Fibroblast of lung (primary cell): ENCODE results near the gene SMLR1.

Experiments
- EZH2 ChIP-seq: IDR thresholded peaks from 2 replicates; pipeline ENCODE4 v1.5.1; 2012; ENCODE audit warnings: low read length, control low read depth, mild to moderate bottlenecking; ENCODE audit errors: missing control alignments
- TF ChIP-seq, protein P1 (sequence below), 2 donors: IDR thresholded peaks in 1 of 2; conservative IDR thresholded peaks in 1 of 2; 1 replicate in 1 of 2; 2 replicates in 1 of 2; pipeline ENCODE4 v1.5.1; 2011 to 2012; ENCODE audit warnings: low read length in 2 of 2, control low read depth in 1 of 2, inconsistent platforms in 1 of 2, low read depth in 1 of 2, mild to moderate bottlenecking in 1 of 2

DNA sequence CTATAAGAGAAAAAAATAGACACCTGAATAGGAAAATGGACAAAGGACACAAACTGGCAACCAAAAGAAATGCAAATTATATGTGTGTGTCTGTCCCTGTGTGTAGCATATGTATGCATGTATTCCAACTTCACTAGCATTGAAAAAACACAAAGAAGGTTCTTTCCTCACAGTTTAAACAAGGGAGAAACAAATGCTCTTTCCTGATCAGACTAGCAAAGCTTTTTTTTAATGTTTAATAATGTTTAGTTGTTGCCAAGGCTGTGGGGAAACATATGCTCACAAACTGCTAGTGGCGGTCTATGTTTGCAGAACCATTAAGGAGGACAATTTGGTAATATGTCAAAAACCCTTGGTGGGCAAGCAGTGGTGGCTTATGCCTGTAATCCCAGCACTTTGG is 22.4 kb downstream of the SMLR1 start:
- TF ChIP-seq, protein P1, sequence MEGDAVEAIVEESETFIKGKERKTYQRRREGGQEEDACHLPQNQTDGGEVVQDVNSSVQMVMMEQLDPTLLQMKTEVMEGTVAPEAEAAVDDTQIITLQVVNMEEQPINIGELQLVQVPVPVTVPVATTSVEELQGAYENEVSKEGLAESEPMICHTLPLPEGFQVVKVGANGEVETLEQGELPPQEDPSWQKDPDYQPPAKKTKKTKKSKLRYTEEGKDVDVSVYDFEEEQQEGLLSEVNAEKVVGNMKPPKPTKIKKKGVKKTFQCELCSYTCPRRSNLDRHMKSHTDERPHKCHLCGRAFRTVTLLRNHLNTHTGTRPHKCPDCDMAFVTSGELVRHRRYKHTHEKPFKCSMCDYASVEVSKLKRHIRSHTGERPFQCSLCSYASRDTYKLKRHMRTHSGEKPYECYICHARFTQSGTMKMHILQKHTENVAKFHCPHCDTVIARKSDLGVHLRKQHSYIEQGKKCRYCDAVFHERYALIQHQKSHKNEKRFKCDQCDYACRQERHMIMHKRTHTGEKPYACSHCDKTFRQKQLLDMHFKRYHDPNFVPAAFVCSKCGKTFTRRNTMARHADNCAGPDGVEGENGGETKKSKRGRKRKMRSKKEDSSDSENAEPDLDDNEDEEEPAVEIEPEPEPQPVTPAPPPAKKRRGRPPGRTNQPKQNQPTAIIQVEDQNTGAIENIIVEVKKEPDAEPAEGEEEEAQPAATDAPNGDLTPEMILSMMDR (conservative IDR thresholded peaks at IDR 0.05 in 1 of 2, IDR thresholded peaks at IDR 0.05 in 1 of 2; ENCODE audit: low read depth in 1 of 2, low read length in 2 of 2), result no peak
- no peak for TF ChIP-seq EZH2
